GM19468 (cell line): ENCODE data around the gene FCAR.
"Not testable (repeated sequence)": the region's sequence is repeated elsewhere in the genome, so short reads cannot be mapped to it uniquely, and the experiment has no call there.

ENCODE experiments used
- ATAC-seq: cut with Tn5 transposase; IDR thresholded peaks from one replicate; pipeline ENCODE4 v1.9.1; 2021; ENCODE audit warnings: mild to moderate bottlenecking, moderate library complexity, moderate number of reproducible peaks; ENCODE audit not compliant: unreplicated experiment; ENCODE audit errors: extremely low read depth

The FCAR gene

DNA sequence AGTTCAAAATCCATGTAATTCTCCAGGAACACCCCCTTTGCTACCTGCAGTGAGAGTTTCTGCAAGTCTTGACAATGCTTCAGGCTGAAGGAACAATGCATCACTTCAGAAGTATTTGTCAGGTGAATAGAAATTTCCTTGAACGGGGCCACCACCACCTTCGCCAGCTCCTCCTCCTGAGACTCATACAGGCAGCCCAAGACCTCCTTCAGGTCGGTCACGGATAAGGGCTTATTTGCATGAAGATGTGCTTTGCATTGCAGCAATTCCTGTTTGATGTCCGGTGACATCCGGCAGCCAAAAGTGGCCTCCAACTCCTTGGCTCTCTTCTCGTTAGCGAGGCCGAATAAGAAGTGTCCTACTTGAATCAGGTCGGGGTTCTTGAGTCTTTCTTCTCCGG, 64.9 kb downstream of the FCAR start:
- ATAC-seq, result no peak

DNA sequence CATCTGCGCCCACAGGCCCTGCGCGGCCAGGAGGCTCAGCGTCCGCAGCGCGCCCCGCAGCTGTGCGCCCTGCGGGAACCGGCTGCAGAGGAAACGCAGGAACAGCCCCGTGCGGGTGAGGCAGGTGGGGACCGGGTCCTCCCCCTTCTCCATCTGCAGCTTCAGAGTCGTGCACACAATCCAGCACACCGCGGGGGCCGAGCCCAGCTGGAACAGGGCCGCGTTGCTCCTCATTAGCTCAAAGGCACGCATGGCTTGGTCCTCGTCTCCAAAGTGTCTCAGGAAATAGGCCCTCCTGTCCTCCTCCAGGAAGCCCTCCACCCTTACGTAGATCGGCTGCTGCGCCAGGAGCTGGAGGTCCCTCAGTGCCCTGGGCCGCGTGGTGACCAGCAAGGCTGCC, 65.5 kb downstream of the FCAR start:
- ATAC-seq, result not testable (repeated sequence)
